Limb (tissue), 2 donors: ENCODE results near the gene CYP1B1.
"Not testable (repeated sequence)": the region's sequence is repeated elsewhere in the genome, so short reads cannot be mapped to it uniquely, and the experiment has no call there.

ENCODE experiments used
- DNase-seq, 2 donors: peaks; one replicate each; pipeline ENCODE4 v3.0.0-alpha.2; 2016; ENCODE audit errors: extremely low spot score in 2 of 2

The CYP1B1 gene

DNA sequence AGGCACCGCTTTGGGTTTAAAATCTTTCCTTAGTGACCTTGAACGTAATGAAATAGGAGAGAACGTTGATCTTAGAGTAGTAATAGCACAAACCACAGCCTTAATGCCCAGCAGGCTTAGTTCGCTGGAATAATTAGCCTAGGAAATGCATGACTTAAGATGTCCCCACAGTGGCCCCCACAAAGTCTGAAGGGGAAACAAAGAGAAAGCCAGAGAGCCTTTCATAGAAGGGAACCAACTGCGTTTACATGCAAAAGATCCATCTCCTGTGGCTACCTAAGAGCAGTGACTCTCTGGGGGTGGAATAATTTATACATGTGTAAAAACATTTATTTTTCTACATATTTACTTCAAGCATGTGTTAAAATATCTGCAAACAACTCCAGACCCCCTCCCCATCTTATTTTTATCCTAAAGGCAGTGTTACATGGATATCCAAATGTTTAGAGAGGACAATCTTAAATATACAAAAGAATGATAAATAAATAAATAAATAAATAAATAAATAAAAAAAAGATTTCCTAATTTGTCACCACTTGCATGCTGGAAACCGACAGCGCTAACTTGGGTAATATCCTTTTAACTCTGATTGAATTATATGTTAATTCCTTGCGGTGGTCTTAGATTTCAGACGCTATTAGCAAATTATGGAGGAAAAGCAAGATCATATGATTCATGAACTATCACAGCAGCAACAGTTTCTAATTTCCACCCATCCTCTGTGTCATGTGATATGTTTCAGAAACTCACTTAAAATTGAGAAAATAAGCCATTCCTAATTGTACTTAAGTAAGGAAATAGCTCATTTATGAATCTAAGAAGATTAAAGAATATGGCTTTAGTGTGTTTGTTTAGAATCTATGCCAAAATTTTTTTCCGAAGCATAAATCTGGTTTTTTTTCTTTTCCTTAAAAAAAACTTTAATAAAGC, 23.4 kb upstream of the CYP1B1 start:
- no peak for DNase-seq

DNA sequence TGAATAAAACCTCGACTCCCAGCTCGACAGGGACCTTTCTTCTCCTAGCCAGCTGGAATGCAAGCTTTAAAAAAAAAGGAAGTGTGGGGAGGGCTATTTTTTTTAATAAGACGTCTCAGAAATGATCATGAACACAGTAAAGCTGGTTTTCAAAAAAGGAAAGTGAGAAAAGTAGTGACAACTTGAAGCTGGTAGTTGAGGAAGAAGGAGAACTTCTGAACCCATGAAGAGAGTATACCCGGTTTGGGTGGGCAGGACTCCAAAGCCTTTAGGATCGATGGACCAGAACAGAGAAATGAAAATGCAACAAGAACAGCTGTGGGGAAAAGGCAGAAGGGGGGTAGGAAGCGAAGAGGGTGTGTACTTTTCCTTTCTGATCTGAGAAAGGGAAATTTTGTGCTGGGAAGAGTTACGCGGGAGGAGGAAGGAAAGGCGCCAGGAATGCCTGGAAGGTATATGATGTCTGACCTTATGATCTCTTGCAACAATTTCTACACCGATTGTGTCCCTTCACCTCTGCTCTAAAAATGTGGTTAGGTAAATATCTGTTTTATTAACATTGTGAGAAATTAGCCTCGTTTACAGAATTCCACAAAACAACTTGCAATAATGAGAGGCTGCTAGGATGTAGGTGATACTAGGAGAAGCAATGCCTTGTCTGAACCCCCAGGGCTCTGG, 22.6 kb upstream of the CYP1B1 start:
- no peak for DNase-seq

DNA sequence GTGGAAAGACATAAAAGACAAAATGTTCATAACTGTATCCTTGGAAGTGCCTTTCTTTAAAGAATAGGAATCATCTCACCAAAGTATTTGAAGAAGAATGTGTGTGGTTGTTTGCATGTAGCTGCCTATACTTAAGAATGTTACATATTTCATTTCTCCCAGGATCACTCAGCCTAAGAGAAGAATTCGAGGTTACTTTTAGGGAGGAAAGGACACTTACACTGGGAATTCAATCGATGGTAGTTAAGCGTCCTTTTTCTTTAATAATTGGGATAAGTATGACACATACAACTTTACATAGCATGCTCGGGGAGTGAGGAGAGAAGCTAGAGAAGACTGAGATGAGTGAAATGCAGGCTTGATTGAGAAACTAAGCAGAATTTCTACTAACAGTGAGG, 22.0 kb upstream of the CYP1B1 start:
- no peak for DNase-seq

DNA sequence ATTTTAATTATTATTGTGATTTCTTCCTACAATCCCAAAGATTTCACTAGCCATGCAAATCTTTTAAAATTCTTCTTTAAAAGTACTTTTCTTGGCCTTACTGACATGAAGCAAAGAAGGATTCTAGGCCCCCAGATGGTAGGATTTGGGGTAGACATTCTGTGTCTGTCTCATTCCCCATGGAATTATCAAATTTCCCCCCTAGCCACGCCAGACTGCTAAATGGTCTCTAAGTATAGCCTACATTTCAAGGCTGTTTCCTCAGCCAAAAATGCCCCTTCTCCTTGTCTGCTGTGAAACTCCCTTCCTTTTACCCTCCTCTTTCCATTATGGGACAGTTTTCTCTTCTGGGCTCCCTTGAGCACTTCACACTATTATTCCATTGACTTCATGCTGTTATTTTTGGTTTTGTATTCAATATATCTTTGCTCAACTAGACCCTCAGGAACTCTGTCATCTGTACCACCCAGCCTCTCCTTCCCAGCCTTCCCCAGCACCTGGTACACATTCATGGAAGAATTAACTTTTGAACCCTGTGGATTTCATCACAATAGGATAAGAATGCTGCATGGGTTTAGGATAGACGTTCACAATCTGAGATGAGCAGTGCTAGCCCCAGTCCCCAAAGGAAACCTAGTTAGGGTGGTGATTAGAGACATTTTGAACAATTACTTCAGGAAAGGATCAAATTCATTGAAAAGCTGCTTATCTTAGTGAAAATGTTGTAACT, 21.5 kb upstream of the CYP1B1 start:
- no peak for DNase-seq

DNA sequence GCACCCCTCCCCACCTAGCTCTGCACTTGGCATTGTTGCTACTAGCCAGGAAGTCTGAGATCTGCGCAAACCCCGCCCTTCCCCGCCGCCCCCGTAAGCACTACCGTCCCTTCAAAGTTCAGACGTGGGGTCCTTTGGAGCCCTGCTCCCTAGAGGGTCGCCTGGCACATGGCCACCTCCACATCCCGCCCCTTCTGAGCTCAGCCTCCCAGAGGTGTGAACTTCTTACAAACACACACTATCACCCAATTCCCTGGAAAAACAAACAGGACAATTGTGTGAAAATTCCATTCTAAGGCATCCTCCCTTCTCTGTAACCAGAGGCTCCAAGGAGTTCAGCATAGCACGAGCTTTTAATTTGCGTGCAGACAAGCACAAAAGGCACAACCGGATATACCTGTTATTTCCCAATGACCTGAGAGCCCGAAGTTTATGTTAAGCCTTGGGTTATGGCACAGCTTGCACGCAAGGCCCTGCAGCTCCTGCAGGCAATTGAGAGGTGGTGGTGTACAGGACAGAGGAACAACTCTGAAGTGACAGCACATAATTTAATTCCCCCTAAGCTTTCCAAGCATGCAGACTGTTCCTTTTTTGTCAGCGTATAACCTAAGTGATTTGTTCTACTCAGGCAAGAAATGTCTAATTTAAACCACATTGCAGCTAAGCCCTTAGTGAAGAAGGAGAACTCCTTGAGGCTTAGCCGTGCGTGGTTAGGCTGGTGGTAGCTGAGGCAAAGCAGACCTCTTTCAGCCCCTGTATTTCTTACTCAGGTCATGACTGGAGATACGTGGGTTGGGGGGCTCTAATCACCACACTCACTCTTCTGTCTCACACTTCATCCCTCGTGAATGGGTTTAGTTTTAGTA, 20.3 kb upstream of the CYP1B1 start:
- DNase-seq: no peak

DNA sequence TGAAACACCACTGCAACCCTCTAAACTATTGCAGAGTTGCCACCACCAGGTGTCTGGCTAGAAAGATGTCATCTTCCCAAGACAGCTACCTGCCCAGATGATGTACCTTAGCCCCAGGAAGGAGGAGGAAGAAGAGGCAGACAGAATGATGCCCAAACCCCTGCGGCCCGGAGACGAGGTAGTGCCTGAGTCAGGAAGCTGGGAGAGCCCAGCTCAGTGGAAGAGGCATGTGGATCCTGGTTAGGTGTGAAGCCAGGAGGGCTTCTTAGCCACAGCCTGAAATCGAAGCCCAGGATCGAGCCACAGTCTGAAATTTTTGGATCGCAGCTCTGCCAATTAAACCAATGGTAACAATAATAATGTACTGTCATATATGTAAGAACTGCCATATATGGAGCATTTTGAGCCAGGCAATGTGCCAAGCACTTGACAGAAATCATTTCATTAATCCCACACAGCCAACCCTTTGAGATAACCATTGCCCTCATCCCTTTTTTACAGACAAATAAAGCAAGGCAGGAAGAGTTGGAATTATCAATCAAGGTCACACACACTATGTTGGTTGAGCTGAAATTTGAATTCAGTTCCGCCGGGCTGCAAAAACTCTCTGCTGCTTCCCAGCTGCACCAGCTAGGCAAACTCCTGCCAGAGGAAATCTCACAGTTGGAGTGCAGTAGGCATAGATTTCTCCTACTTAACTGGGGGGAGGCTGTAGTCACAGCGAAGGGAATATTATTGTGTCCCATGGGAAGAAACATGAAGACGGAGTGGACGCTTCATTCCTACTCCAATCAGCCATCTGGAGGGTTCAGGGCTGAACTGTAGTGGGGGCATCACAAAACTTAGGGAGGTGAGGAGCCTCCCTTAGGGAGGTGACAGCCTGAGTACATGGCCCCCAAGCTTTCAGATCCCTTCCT, 19.4 kb upstream of the CYP1B1 start:
- DNase-seq: no peak

DNA sequence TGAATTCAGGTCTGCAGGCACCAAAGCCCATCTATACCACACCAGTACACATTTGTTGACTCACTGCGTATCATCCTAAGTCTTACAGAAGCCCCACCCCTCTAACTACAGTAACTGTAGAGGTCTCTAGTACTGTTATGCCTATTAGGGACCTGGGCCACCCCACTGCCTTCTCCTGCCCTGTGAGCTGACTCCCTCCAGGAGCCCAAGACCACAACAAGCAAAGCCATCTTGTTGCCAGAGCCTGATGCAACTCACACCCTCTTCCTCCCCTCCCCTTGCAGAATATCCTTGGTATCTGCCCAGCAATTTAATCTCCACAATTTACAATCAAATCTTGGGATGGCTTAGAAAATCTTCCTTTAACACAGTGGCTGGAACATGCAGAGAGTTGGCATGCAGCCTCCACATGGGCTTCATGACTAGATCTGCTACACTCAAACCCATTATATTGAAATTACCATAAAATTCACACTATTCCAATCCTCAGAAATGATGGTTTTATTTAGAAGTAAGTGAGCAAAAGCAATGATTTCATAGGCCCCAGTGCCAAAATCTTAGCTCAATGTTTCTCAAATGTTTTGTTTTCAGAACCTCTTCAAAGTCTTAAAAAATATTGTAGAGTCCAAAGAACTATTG, 17.7 kb upstream of the CYP1B1 start:
- no peak for DNase-seq

DNA sequence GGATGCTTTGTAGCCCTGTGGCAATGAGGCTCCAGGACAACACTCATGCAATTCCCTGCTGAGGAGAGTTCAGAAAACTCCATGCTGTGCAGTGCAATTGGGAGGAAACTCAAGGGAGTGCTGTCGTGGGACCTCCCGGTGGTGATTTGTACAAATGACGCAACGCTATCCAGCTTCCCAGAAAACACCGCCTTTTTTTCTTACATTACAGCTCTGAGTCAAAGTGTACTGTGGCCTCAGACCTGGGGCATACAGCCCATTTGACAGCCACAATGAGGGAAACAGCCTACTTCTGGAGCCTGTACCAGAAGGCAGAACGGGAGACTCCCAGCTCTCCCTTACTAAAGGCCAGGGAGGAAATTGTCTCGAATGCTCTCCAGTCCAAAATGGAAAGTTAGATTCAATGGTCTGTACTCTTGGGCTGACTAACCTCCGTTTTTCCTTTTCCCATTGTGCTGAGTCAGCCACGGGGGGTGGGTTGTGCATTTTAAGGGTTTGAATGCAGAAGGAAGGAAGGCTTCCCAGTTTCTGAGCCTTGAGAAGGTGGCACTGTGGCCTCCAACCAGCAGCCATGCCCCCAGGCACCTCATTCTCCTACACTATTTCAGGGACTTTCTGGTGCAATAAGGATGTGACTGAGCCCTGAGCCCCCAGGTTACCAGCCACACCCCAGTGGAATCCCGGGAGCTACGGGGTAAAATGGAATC, 16.4 kb upstream of the CYP1B1 start:
- no peak for DNase-seq

DNA sequence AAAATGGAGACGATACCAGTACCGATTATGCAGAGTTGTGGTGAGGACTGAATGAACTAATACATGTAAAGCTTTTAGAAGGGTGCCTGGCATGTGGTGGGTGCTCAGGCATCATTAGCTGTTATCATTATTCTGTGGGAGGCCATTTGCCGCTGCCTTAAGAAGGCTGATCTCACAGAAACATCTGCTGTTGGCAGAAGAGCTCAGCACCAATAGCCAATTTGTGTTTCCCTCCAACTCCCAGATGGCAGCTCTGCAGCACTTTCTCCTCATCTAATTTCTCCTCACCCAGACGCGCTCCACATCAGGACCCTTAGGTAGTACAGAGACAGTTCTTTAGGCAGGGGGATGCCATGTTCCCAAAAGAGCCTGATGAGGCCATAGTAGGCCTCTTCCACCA, 15.8 kb upstream of the CYP1B1 start:
- DNase-seq: no peak

DNA sequence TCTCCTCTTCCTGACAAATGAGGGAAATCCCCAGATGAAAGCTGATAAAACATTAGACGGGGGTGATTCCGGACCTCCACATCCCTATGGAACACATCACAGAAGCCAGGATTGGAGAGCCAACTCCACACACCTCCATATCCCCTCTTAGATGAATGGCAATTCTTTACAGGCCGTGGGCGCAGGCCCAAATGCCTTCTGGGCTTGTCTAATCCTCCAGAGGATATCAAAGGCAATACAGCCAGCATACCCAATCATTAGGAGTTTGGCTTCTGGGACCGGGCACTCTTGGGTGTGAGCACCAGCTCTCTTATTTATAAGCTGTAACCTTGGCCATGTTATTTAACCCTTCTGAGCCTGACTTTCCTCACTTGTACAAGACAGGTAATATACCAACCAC, 15.0 kb upstream of the CYP1B1 start:
- DNase-seq: no peak

DNA sequence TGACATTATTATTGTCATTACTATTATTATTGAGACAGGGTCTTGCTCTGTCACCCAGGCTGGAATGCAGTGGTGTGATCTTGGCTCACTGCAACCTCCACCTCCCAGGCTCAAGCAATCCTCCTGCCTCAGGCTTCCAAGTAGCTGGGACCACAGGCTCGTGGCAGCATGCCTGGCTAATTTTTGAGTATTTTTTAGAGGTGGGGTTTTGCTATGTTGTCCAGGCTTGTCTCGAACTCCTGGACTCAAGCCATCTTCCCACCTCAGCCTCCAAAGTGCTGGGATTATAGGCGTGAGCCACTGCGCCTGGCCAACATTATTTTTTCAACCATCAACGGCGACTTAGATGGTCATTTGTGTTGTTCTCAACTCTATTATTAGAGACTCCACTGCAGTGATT, 14.3 kb upstream of the CYP1B1 start:
- DNase-seq: not testable (repeated sequence)

DNA sequence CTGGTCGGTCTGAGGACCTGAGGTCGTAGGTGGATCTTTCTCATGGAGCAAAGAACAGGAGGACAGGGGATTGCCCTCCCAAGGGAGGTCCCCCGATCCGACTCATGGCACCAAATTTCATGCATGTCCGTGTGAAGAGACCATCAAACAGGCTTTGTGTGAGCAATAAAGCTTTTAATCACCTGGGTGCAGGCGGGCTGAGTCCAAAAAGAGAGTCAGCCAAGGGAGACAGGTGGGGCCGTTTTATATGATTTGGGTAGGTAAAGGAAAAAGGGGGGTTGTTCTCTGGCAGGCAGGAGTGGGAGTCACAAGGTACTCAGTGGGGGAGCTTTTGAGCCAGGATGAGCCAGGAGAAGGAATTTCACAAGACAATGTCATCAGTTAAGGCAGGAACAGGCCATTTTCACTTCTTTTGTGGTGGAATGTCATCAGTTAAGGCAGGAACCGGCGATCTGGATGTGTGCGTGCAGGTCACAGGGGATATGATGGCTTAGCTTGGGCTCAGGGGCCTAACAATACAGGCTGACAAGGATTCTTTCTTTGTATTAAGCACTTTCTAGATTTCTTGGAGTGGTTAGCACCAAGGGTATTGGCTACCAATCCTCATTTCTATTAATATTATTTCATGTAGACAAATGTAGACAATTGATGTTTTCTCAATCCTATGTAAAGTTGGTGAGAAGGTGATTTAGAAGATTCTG, 10.2 kb upstream of the CYP1B1 start:
- not testable (repeated sequence) for DNase-seq

DNA sequence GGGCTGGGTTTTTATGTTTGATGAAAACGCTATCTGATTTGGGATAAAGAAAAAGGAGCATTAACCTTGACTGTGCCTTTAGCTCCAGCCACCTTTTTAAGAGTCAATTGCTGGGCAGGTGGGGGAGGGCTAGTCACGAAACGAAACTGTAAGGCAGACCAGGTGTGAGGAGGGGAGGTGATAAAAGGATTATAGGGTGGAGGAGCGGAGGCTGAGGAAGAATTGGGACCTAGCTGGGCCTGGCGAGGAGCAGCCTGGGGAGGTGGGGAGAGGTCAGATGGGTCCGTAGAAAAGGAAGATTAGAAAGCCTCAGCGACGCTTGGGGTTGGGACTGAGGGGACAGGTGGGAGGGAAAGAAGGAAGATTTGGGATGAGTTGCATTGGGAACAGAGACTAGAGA, 8.6 kb upstream of the CYP1B1 start:
- not testable (repeated sequence) for DNase-seq

DNA sequence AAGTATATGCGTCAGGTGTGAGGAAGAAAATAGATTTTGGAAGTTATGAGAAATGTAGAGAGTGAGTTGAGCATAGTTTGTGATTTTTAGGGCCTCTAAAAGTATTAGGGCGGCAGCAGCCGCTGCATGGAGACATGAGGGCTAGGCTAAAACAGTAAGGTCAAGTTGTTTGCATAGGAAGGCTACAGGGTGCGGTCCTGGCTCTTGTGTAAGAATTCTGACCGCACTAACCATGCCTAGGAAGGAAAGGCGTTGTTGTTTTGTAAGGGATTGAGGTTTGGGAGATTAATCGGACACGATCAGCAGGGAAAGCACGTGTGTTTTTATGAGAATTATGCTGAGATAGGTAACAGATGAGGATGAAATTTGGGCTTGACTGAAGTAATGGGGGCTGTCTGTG, 6.8 kb upstream of the CYP1B1 start:
- not testable (repeated sequence) for DNase-seq

DNA sequence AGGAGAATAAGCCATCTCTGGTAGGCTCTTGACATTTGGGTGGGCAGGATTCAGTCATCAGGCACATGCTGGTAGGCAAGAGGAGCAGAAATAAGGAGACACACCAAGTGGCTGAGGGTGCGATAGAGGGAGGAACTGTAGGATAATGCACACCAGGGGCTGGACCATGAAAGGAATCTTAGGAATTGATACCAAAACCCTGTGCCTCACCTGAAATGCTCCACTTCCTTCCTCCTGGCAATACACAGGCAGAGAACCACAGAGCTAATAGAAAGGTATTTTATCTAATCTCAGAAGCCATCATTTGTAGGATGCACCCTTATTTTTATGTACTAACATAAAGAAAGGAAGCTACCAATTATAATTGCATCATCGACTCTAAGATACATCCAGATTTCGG, 4.4 kb upstream of the CYP1B1 start:
- DNase-seq: no peak

DNA sequence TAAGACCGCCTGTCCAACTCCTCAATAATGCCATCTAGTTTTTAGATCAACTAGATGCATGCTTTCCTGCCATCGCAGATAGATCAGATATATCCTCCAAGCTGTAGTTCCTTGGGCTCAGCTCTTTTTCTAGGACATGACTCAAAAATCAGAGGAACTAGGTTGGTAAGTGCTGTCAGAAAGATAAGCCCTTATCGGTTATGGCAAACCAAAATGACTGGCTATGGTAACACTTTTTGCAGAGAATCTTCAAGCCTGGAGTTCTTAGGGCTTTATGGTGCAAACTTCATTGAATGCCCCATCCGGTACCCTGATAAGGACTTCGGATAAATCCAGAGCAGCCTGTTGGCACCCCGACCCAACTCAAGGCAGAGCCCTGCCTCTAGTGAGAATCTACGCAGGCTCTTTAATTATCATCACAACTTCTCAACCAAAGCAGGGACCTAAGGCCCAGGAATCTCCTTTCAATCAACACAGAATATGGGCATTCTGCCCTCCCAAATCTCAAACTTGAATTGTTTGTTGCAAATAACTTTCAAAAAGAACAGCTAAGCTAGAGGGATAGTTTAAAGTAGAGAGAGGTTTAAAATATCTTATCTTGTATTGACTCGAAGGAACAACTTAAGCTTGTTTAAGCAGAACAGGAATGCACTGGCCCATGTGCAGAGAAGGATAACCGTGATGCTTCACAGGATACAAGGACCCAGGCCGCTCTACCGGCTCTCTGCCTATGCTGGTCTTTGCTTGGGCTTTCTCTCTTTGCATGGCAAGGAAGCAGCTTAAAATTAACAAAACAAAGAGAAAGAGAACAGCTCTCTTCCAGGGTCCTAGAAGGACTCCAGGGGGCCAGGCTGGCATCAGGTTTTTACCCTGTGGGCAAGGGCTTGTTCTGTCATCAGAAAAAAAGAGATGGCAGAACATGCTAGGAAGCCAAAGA, 3.4 kb upstream of the CYP1B1 start:
- DNase-seq: no peak

DNA sequence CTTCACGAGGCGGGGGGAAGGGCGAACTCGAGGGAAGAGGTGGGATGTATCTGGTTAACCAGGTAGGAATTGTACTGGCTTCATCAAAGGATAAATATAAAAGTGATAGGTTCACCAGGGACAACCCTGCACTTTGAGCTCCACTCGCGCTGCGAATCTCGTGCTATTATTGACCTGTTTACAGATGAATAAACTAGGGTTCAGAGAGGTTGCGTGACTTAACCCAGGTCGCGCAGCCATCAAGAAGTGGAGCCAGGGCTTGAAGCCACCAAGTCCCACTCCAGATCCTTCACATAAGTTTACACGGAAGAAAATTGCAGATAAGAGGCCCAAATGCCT, 1.4 kb upstream of the CYP1B1 start:
- no peak for DNase-seq
